B cell (primary cell): Measurements from ENCODE around the gene PCDHGA5.
A peak's percentile ranks its signal among the peaks of the same experiment; 100 is the strongest.

ENCODE experiments used
- CTCF ChIP-seq: fragments of 200-600 bp; IDR thresholded peaks from one replicate; pipeline ENCODE4 v1.8.0; 2022; ENCODE audit warnings: antibody characterized with exemption, mild to moderate bottlenecking
- EZH2 ChIP-seq: IDR thresholded peaks from 2 replicates; pipeline ENCODE4 v1.6.1; 2012; ENCODE audit warnings: borderline replicate concordance, low read depth, mild to moderate bottlenecking, moderate library complexity, low read length; ENCODE audit not compliant: insufficient read depth, poor library complexity, severe bottlenecking

GRCh38 chr5:141330299-141331080, 33.5 kb upstream of the PCDHGA5 start, which contains the start of gene PCDHGA1:
- TF ChIP-seq CTCF = peak; percentile 36
- TF ChIP-seq EZH2 = no peak
